SU-DHL-6 (cell line): ENCODE results near the gene UCHL1.

Experiments
- H2AFZ ChIP-seq: fragments of 200-600 bp; sonication (generic); 2 replicates; pipeline ENCODE4 v1.6.1; 2014; ENCODE audit warnings: low read depth, mild to moderate bottlenecking, moderate library complexity, mixed read lengths, antibody characterized with exemption, low read length; ENCODE audit not compliant: severe bottlenecking
- H3F3A ChIP-seq: fragments of 200-600 bp; shearing (Covaris generic); 2 replicates; pipeline ENCODE4 v1.6.0; 2016; ENCODE audit warnings: antibody characterized with exemption, mild to moderate bottlenecking; ENCODE audit not compliant: insufficient read depth
- H3K27ac ChIP-seq: fragments of 200-600 bp; sonication (generic); 2 replicates; pipeline ENCODE4 v1.5.1; 2016; ENCODE audit warnings: low read depth, mild to moderate bottlenecking, low read length, moderate library complexity, mixed read lengths
- H3K27me3 ChIP-seq: fragments of 200-600 bp; sonication (generic), shearing (Covaris generic); 2 replicates; pipeline ENCODE4 v1.6.0; 2014; ENCODE audit warnings: mild to moderate bottlenecking, low read length
- H3K36me3 ChIP-seq: fragments of 200-600 bp; sonication (generic); 2 replicates; pipeline ENCODE4 v1.6.1; 2014; ENCODE audit warnings: mild to moderate bottlenecking, low read length, mixed read lengths
- H3K4me2 ChIP-seq: fragments of 300-600, 200-600 bp; shearing (Covaris generic), sonication (generic); 2 replicates; pipeline ENCODE4 v1.6.0; 2014; ENCODE audit warnings: low read length, low read depth, mild to moderate bottlenecking; ENCODE audit not compliant: poor library complexity, severe bottlenecking
- H3K4me3 ChIP-seq: fragments of 200-600 bp; sonication (generic); 2 replicates; pipeline ENCODE4 v1.5.1; 2014; ENCODE audit warnings: antibody characterized with exemption, low read length, mild to moderate bottlenecking, mixed read lengths; ENCODE audit not compliant: insufficient read depth, poor library complexity, severe bottlenecking
- H3K79me2 ChIP-seq: fragments of 200-600 bp; sonication (generic); 2 replicates; pipeline ENCODE4 v1.6.1; 2014; ENCODE audit warnings: mild to moderate bottlenecking, low read length, moderate library complexity; ENCODE audit not compliant: insufficient read depth
- H3K9ac ChIP-seq: fragments of 200-600 bp; sonication (generic); 2 replicates; pipeline ENCODE4 v1.7.0; 2014; ENCODE audit warnings: mild to moderate bottlenecking, low read length
- H3K9me2 ChIP-seq: fragments of 200-600 bp; sonication (generic); replicated peaks from 2 replicates; pipeline ENCODE4 v1.6.1; 2014; ENCODE audit warnings: low read length; ENCODE audit not compliant: insufficient read depth
- H3K9me3 ChIP-seq: fragments of 200-600 bp; sonication (generic); 2 replicates; pipeline ENCODE4 v1.6.1; 2014; ENCODE audit warnings: low read length, mixed read lengths; ENCODE audit not compliant: insufficient read depth
- H4K20me1 ChIP-seq: fragments of 200-600 bp; sonication (generic); 2 replicates; pipeline ENCODE4 v1.6.1; 2014; ENCODE audit warnings: low read depth, mild to moderate bottlenecking, antibody characterized with exemption, low read length, moderate library complexity, mixed read lengths
- EZH2phosphoT487 ChIP-seq: fragments of 200-600 bp; sonication (generic), shearing (Covaris generic); conservative IDR thresholded peaks from 2 replicates; pipeline ENCODE4 v1.6.1; 2018; ENCODE audit warnings: mild to moderate bottlenecking, antibody characterized with exemption, low read length, moderate library complexity, mixed read lengths
- TF ChIP-seq, protein P1 (sequence below): fragments of 200-600 bp; sonication (generic); IDR thresholded peaks from one replicate; pipeline ENCODE4 v1.5.1; 2017; ENCODE audit warnings: antibody characterized with exemption, mild to moderate bottlenecking, low read length, moderate library complexity; ENCODE audit not compliant: insufficient read depth, poor library complexity, severe bottlenecking

The UCHL1 gene

DNA sequence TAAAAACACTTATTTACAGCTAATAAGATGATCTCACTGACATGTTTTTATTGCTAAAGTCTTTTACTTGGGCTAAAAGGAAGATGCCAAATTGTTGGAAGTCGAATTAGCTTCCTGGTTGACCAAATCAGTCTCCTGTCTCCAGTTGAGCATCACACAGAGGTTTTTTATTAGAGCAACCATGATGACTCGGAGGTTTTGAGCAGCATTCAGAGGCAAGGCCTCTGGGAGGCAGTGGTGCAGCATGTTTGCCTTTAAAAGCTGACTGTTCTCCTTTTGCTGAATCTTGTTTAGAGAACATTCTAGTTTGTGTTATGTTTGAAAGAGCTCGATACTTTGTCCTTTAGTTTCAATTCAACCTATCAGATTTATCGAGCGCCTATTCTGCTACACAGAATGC is 2.1 kb downstream of the UCHL1 start:
- no peak overlapping the region for H2AFZ ChIP-seq
- peaks cover 17% of the 10 kb centered on the region for H3K79me2 ChIP-seq
- no peaks in the 10 kb centered on the region; the same call in 1 of the 2 replicates for H4K20me1 ChIP-seq
- peak overlapping the region; percentile 69 for H3K4me2 ChIP-seq
- TF ChIP-seq, protein P1, sequence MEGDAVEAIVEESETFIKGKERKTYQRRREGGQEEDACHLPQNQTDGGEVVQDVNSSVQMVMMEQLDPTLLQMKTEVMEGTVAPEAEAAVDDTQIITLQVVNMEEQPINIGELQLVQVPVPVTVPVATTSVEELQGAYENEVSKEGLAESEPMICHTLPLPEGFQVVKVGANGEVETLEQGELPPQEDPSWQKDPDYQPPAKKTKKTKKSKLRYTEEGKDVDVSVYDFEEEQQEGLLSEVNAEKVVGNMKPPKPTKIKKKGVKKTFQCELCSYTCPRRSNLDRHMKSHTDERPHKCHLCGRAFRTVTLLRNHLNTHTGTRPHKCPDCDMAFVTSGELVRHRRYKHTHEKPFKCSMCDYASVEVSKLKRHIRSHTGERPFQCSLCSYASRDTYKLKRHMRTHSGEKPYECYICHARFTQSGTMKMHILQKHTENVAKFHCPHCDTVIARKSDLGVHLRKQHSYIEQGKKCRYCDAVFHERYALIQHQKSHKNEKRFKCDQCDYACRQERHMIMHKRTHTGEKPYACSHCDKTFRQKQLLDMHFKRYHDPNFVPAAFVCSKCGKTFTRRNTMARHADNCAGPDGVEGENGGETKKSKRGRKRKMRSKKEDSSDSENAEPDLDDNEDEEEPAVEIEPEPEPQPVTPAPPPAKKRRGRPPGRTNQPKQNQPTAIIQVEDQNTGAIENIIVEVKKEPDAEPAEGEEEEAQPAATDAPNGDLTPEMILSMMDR = no peak
- no peak for TF ChIP-seq EZH2phosphoT487
- H3K9me3 ChIP-seq = no peaks in the 10 kb centered on the region
- H3K4me3 ChIP-seq = no peak overlapping the region
- H3K36me3 ChIP-seq = no peaks in the 10 kb centered on the region
- H3K27ac ChIP-seq = no peak overlapping the region
- H3K9me2 ChIP-seq = no peaks in the 10 kb centered on the region
- no peaks in the 10 kb centered on the region for H3K27me3 ChIP-seq
- no peak overlapping the region; the same call in 1 of the 2 replicates for H3K9ac ChIP-seq
- no peaks in the 10 kb centered on the region for H3F3A ChIP-seq

DNA sequence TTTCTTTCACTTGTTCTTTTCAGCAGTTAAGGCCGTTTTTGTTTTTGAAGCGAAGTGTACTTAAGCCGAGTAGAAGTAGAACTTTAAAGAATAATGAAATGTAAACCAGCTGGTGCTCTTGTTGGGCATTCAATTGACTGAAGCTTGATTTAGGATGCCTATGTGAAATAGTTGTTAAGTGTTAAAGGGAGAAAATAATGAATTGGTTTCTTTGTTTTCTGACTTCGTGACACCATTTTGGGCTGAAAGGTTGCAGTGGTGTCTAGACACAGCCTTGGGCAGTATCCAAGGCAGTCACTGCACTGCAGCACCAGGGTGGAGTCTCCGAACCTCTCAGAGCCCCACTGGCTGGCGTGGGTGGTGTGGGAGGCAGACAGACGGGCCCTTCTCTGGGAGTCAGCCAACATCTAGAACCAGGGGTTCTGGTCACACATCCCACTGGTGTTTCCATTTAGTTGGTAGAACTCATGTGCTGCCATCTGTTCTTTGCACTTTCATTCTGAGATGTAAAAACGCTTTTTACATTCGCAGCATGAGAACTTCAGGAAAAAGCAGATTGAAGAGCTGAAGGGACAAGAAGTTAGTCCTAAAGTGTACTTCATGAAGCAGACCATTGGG is 3.5 kb downstream of the UCHL1 start:
- Histone ChIP-seq H3K9ac (no peak overlapping the region), H3F3A (no peaks in the 10 kb centered on the region)

DNA sequence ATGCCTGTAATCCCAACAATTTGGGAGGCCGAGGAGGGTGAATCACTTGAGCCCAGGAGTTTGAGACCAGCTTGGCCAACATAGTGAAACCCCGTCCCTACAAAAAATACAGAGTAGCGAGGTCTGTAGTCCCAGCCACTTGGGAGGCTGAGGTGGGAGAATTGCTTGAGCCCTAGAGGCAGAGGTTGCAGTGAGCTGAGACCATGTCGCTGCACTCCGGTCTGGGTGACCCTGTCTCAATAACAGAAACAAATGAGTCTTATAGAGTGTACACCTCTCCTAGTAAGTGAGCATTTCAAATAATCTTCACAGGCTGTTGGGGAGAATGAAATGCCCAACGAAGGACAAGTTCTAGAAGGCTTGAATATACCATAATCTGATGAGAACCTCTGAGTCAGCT is 5.5 kb downstream of the UCHL1 start:
- Histone ChIP-seq H4K20me1 (no peaks in the 10 kb centered on the region; the same call in 1 of the 2 replicates), H3K9ac (no peak overlapping the region), H3K4me3 (no peak overlapping the region), H3F3A (no peaks in the 10 kb centered on the region), H2AFZ (no peak overlapping the region), H3K9me3 (no peaks in the 10 kb centered on the region), H3K9me2 (no peaks in the 10 kb centered on the region), H3K27me3 (no peaks in the 10 kb centered on the region), H3K36me3 (no peaks in the 10 kb centered on the region), H3K79me2 (peaks cover 17% of the 10 kb centered on the region), H3K4me2 (no peak overlapping the region), H3K27ac (no peak overlapping the region)
- TF ChIP-seq, protein P1 = no peak
- TF ChIP-seq EZH2phosphoT487 = no peak

More for the DNA sequence above, 3.5 kb downstream of the UCHL1 start:
- Histone ChIP-seq H3K27me3 (no peaks in the 10 kb centered on the region), H3K9me3 (no peaks in the 10 kb centered on the region), H3K36me3 (no peaks in the 10 kb centered on the region), H3K4me2 (no peak overlapping the region), H3K4me3 (no peak overlapping the region), H3K27ac (no peak overlapping the region), H2AFZ (no peak overlapping the region), H3K79me2 (peaks cover 17% of the 10 kb centered on the region), H4K20me1 (no peaks in the 10 kb centered on the region; the same call in 1 of the 2 replicates), H3K9me2 (no peaks in the 10 kb centered on the region)
- TF ChIP-seq, protein P1 = no peak
- TF ChIP-seq EZH2phosphoT487 = no peak
